NAMALWA (cell line): ENCODE results near the gene PCBP2.
A peak's percentile ranks its signal among the peaks of the same experiment; 100 is the strongest.
"Not testable (repeated sequence)": the region's sequence is repeated elsewhere in the genome, so short reads cannot be mapped to it uniquely, and the experiment has no call there.

Experiments
- DNase-seq: peaks from one replicate; pipeline ENCODE4 v3.0.0-alpha.2; 2015; ENCODE audit warnings: low spot score

The PCBP2 gene

DNA sequence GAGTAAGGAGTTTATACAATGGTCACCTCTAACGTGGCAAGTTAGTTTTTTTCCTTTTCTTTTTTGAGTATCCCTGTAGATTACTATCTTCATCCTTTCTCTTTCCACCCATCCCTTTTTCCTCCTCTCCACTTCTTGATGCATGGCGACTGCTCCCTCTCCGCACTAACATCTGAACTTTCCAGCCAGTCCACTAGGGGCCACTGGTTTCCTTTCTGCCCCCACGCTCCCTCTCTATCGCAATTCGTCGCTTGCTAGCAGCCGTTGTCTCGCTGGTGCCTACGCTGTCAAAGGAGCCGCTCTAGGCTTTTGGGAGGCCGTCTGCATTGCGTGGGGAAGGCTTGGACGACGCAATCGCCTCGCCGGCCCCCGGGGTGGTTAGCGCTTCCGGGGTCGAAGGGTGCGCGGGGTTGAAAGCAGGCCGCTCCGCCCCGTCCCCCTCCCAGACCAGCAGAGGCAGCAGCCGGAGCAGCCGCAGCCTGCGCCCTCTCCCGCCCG lies at the start of gene PCBP2:
PCBP2 (plus strand) TSS at position 442 of the 498 bp plus-strand sequence. CDS start 2,699 bp downstream, outside the sequence.
- DNase-seq, result peak; percentile 99

DNA sequence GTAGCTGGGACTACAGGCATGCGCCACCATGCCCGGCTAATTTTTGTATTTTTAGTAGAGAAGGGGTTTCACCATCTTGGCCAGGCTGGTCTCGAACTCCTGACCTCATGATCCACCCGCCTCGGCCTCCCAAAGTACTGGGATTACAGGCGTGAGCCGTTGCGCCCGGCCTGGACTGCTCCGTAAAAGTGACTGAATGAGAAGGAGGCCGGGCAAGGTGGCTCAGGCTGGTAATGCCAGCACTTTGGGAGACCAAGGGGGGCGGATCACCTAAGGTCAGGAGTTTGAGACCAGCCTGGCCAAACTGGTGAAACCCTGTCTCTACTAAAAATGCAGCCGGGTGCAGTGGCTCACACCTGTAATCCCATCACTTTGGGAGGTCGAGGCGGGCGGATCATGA lies 49.6 kb upstream of the PCBP2 start:
- DNase-seq, result not testable (repeated sequence)

DNA sequence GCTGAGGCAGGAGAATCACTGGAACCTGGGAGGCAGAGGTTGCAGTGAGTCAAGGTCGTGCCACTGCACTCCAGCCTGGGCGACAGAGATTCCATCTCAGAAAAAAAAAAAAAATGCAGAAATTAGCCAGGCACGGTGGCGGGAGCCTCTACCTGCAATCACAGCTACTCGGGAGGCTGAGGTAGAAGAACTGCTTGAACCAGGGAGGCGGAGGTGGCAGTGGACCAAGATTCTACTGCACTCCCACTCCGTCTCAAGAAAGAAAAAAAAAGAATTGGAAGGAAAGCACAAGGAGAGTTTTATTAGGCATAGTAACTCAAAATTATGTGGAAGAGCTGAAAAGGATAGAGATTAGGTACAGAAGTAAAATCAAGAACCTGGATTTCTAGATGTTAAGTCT lies 49.0 kb upstream of the PCBP2 start:
- DNase-seq, result no peak

DNA sequence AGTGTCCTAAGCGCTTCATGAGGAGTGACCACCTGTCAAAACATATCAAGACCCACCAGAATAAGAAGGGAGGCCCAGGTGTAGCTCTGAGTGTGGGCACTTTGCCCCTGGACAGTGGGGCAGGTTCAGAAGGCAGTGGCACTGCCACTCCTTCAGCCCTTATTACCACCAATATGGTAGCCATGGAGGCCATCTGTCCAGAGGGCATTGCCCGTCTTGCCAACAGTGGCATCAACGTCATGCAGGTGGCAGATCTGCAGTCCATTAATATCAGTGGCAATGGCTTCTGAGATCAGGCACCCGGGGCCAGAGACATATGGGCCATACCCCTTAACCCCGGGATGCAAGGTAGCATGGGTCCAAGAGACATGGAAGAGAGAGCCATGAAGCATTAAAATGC lies 41.0 kb upstream of the PCBP2 start:
- no peak for DNase-seq

DNA sequence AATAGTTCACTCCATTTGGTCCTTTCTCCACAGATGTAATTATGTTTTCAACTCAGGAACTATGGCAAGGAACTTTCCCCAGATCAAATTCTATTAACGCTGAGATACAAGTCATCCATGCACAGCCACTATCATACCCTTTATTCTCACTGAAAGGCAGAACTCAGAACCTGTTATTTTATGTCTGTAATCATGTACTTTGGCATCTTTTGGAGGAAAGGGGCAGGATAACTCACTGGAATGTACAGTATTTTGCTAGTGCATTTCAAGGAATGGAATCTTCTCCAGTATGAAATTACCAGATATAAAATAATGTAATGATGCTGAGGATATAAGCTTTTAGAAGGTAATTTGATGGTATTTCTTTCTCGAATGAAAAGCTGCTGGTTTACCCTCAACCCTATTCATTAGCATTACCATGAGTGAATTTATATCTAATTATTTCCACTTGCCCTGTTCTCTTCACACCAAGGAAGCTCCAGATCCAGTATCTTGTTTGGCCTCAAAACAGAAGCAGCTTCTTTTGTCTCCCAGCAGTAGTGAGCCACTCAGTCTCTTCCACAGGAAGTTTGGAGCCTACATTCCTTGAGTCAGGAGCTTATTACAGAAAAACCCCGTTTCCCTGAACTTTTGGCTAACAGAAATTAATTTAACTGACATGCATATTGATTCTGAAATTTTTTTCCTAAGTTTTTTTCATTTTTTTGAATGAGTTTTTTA lies 38.3 kb upstream of the PCBP2 start:
- no peak for DNase-seq

DNA sequence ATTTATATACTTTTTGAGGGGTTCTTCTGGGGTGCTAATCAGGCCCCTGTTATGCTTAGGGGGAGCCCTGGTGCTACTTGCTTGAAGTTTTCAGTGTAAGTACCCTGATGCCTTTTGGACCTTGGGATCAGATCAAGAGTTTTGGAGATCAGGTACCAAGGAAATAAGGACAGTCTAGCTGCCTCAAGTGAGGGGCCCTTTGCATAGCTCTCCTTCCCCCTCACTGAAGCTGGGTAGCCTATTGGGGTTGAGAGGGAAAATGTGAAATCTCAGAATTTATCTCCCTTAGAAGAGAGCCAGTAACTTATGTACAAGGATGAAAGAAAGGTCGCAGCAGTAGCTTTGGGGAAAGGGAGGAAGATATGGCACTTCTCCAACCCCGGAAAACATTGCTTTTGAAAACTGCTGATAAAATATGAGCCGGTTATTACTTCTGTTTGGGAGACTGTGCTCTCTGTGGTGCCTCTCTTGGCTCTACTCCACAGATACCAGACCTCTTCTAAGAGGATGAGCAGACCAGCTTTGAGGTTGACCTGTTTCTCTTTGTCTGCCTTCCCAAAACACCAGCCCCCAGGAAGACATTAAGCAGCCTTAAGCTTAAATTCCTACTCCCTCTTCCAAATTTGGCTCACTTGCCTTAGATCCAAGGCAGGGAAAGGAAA lies 37.0 kb upstream of the PCBP2 start:
- no peak for DNase-seq

- DNase-seq, result not testable (repeated sequence)
These were observed 36.0 kb upstream of the PCBP2 start for GRCh38 chr12:53415752-53416389.

DNA sequence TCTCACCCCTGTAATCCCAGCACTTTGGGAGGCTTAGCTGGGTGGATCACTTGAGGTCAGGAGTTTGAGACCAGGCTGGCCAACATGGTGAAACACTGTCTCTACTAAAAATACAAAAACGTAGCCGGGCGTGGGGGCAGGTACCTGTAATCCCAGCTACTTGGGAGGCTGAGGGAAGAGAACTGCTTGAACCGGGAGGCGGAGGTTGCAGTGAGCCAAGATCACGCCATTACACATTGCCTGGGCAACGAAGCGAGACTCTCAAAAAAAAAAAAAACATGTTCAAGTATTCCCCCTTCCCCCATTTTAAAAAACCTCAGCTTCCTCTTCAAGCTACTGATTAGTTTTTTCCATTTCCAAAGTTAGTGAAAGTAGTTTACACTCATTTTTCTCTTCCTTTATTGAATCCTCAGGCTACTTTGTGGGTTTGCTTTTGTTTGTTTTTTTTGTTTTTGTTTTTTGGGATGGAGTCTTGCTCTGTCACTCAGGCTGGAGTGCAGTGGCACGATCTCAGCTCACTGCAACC lies 34.5 kb upstream of the PCBP2 start:
- DNase-seq, result peak; percentile 24

GRCh38 chr12:53418221-53418620 lies 33.7 kb upstream of the PCBP2 start:
- no peak for DNase-seq

- DNase-seq, result no peak
These were observed 32.1 kb upstream of the PCBP2 start for GRCh38 chr12:53419756-53420155.

- DNase-seq, result not testable (repeated sequence)
These were observed 29.7 kb upstream of the PCBP2 start for GRCh38 chr12:53422247-53422646.

DNA sequence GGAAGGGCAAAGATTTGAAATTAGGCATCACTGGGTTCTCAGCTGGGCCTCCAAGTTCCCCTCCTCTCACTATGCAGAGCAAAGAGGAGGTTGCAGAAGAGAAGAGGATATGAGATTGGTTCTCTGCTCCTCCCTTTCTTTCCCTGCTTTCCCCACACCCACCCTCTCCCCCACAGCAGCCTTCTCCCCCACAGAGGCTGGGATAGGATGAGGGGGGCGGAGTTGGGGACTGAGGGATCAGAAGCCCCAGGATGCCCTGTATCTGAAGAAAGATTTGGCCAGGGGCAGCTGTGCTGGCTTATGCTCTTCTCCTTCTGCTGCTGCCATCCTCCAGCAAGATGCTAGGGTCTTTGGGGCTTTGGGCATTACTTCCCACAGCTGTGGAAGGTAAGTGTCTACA lies 28.3 kb upstream of the PCBP2 start, which contains the start of gene AMHR2:
AMHR2 (plus strand) TSS at position 259 of the 400 bp plus-strand sequence; CDS start at position 339, 80 bp downstream.
- DNase-seq, result no peak

- no peak for DNase-seq
These were observed 27.0 kb upstream of the PCBP2 start for GRCh38 chr12:53424626-53425514.

- DNase-seq, result no peak
These were observed 26.3 kb upstream of the PCBP2 start for GRCh38 chr12:53425515-53426150.

DNA sequence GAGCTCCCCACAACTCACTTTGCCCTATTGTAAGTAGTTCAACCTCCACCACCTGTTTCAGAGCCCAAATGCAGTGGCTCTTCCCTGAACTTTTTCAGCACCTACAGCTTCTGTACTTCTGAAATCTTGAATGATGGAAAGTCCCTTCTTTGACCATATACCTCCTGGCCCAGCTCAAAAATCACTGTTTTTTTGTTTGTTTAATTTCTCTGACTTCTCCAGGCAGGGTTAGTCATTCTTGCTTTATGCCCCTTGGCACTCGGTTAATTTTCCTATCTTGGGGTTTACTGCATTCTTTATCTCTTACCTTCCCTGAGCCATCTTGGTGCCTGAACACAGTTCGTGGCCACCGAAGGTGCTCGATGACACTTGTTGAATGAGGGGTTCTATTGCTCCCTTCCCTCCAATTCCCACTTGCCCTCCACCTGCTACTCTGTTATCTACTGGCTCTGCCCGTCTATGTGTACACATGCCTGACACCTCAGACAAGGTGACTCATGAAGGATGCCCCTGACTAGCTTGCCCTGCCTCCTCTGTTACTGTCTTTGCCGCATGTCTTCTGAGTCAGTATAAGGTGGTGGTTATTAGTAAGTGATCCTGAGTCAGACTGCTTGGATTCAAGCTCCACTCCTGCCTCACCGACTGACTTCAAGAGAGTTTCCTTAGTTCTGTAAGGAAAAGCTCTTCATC lies 23.9 kb upstream of the PCBP2 start:
- no peak for DNase-seq

GRCh38 chr12:53428741-53429140 lies 23.2 kb upstream of the PCBP2 start:
- no peak for DNase-seq

GRCh38 chr12:53430116-53430515 lies 21.8 kb upstream of the PCBP2 start:
- DNase-seq, result no peak

DNA sequence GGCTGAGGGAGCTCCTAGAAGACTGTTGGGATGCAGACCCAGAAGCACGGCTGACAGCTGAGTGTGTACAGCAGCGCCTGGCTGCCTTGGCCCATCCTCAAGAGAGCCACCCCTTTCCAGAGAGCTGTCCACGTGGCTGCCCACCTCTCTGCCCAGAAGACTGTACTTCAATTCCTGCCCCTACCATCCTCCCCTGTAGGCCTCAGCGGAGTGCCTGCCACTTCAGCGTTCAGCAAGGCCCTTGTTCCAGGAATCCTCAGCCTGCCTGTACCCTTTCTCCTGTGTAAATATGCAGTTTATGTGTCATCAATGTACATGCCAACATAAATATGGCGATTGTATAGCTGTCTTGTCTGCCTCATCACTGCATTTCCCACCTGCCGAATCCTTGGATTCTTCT lies 20.7 kb upstream of the PCBP2 start:
- DNase-seq, result no peak

GRCh38 chr12:53435326-53435725 lies 16.6 kb upstream of the PCBP2 start:
- DNase-seq, result not testable (repeated sequence)

GRCh38 chr12:53439582-53439981 lies 12.3 kb upstream of the PCBP2 start:
- DNase-seq, result not testable (repeated sequence)
